Neural crest cell (in vitro differentiated cells): ENCODE measurements around the gene ADAM23. TPM values are rescaled to one million over a fixed set of nuclear protein-coding genes. Genes with fewer than 3 reads are reported as not detected.

Experiments
- DNase-seq: peaks from one replicate; pipeline ENCODE4 v3.0.0; 2021; ENCODE audit warnings: low read depth, mixed read lengths, low spot score
- H3K27ac Mint-ChIP-seq: one replicate; pipeline ENCODE4 v1.8.0; 2021; ENCODE audit warnings: mild to moderate bottlenecking, mixed read lengths; ENCODE audit not compliant: unreplicated experiment
- H3K27me3 Mint-ChIP-seq: 2 replicates; pipeline ENCODE4 v1.8.0; 2021; ENCODE audit warnings: low read depth, mild to moderate bottlenecking, mixed read lengths
- H3K36me3 Mint-ChIP-seq: 2 replicates; pipeline ENCODE4 v1.8.0; 2021; ENCODE audit warnings: low read depth, mild to moderate bottlenecking, mixed read lengths
- H3K4me1 Mint-ChIP-seq: 2 replicates; pipeline ENCODE4 v1.8.0; 2021; ENCODE audit warnings: mixed read lengths
- H3K4me3 Mint-ChIP-seq: one replicate; pipeline ENCODE4 v1.8.0; 2021; ENCODE audit warnings: mild to moderate bottlenecking, mixed read lengths
- H3K9me3 Mint-ChIP-seq: 2 replicates; pipeline ENCODE4 v1.8.0; 2021; ENCODE audit warnings: mixed read lengths
- CTCF ChIP-seq: fragments of 200-600 bp; sonication (generic); conservative IDR thresholded peaks from 2 replicates; pipeline ENCODE4 v1.5.0; 2021; ENCODE audit warnings: antibody characterized with exemption, mild to moderate bottlenecking
- total RNA-seq: library from RNA; stranded (reverse); gene quantifications from 2 replicates; pipeline ENCODE4 v1.2.1, GENCODE V29; 2021

The ADAM23 gene
- total RNA-seq, 1 donor from 2014 or later = 31.2 TPM

DNA sequence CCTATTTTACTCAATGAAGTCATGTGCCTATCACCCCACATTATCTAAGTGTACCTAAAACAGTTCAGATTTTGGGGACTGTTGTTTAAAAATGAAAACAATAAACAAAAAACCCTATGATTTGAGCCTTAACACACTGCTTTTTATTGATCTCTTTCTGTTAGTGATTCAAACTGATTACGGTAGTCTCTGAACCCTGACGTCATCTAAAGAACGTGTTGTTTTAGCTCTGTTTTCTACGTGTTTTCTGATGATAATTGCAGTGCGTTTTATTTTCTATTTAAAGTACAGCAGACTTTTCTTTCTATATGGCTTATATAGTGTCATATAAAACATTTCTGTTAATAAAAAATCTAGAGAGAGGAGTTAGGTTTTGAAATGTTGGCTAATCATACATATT lies 105.1 kb downstream of the ADAM23 start:
- Mint-ChIP-seq H3K4me1 (no peaks in the 10 kb centered on the region), H3K36me3 (peaks cover 8% of the 10 kb centered on the region), H3K4me3 (no peak overlapping the region), H3K9me3 (no peaks in the 10 kb centered on the region), H3K27me3 (no peaks in the 10 kb centered on the region), H3K27ac (no peak overlapping the region)
- no peak for TF ChIP-seq CTCF
- no peak for DNase-seq

DNA sequence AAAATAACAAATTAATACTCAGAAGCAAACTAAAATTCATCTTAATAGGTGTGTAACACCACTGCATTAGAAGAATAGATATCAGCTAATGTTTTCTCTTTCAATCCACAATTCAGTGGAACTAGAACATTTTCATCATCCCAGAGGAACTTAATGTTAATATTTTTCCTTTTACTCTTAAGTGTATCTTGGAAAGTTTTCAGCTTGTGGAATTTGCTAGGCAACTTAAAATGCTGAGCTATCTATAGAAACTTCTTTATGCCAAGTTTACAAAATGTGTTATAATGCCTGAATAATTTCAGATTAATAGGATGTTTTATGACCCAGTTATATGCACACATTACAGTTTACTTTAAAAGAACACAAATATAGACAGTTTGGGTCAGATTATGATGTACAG lies 112.4 kb downstream of the ADAM23 start:
- H3K27me3 Mint-ChIP-seq = no peaks in the 10 kb centered on the region
- no peak for DNase-seq
- no peaks in the 10 kb centered on the region for H3K9me3 Mint-ChIP-seq
- no peaks in the 10 kb centered on the region for H3K4me1 Mint-ChIP-seq
- no peak overlapping the region for H3K4me3 Mint-ChIP-seq
- H3K36me3 Mint-ChIP-seq = peaks cover 7% of the 10 kb centered on the region
- H3K27ac Mint-ChIP-seq = no peak overlapping the region
- no peak for TF ChIP-seq CTCF

DNA sequence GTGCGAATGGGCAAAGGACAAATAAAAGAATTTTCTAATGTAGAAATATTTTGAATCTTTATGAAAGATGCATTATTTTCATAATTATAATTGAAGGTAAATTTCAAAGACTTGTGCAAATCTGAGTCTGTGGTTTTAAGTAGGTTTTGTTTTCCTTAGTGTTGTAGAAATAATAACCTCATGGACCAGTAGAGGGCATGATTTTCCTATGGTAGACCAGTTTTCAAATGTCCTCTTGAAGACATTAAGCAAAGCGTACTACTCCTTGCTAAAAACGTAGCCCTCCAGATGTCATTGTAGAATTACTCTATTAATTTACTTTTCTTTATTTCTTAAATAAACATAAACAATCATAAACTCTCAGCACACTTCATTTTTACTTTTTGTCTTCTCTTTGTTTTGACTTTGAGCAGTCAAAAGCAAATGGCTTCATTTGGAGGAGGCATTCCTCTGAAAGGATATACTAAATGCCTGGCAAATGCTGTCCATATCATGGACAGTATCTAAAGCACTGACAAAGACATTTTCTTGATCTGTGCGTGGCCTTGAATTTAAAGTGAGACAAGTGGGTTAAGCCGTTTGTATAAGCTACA lies 113.1 kb downstream of the ADAM23 start:
- no peaks in the 10 kb centered on the region for H3K27me3 Mint-ChIP-seq

DNA sequence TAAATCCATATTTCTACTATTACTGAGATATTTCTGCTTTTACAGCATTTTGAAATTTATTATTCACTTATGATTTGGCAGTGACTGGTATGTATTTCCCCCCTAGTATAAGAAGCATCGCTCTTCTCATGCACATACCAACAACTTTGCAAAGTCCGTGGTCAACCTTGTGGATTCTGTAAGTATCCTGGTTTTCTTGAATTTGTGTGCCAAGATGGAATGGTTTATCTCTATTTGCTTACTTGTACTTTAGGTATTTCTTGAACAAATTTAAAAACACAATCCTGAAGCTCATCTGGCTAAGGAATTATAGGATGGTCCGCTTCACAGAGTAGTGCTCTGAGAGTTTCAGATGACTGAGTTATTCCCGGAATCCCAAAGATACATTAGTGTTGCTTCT lies 114.0 kb downstream of the ADAM23 start:
- H3K27me3 Mint-ChIP-seq = no peaks in the 10 kb centered on the region
- H3K4me3 Mint-ChIP-seq = no peak overlapping the region
- H3K9me3 Mint-ChIP-seq = no peaks in the 10 kb centered on the region
- TF ChIP-seq CTCF = no peak
- H3K36me3 Mint-ChIP-seq = peaks cover 2% of the 10 kb centered on the region
- H3K4me1 Mint-ChIP-seq = no peaks in the 10 kb centered on the region
- no peak overlapping the region for H3K27ac Mint-ChIP-seq
- DNase-seq = no peak

More for the DNA sequence above, 113.1 kb downstream of the ADAM23 start:
- DNase-seq = no peak
- peak; percentile 72 for TF ChIP-seq CTCF
- Mint-ChIP-seq H3K27ac (no peak overlapping the region), H3K4me3 (no peak overlapping the region), H3K4me1 (no peaks in the 10 kb centered on the region), H3K9me3 (no peaks in the 10 kb centered on the region), H3K36me3 (peaks cover 2% of the 10 kb centered on the region)

- H3K4me1 Mint-ChIP-seq = no peaks in the 10 kb centered on the region
- H3K27me3 Mint-ChIP-seq = no peaks in the 10 kb centered on the region
- TF ChIP-seq CTCF = no peak
- H3K36me3 Mint-ChIP-seq = peaks cover 2% of the 10 kb centered on the region
- H3K4me3 Mint-ChIP-seq = no peak overlapping the region
- H3K9me3 Mint-ChIP-seq = no peaks in the 10 kb centered on the region
- H3K27ac Mint-ChIP-seq = no peak overlapping the region
- no peak for DNase-seq
Measured at GRCh38 chr2:206558492-206558891, 115.2 kb downstream of the ADAM23 start.

- TF ChIP-seq CTCF = no peak
Measured at GRCh38 chr2:206561962-206562361, 118.6 kb downstream of the ADAM23 start.

More at GRCh38 chr2:206561962-206562361, 118.6 kb downstream of the ADAM23 start:
- H3K4me3 Mint-ChIP-seq = no peak overlapping the region
- no peak for DNase-seq
- H3K27me3 Mint-ChIP-seq = no peaks in the 10 kb centered on the region
- H3K36me3 Mint-ChIP-seq = peaks cover 2% of the 10 kb centered on the region
- H3K4me1 Mint-ChIP-seq = peaks cover 4% of the 10 kb centered on the region
- H3K27ac Mint-ChIP-seq = no peak overlapping the region
- no peaks in the 10 kb centered on the region for H3K9me3 Mint-ChIP-seq
